ENCODE data around the gene DNALI1.
"Not testable (repeated sequence)": the region's sequence is repeated elsewhere in the genome, so short reads cannot be mapped to it uniquely, and the experiment has no call there.

The DNALI1 gene

DNA sequence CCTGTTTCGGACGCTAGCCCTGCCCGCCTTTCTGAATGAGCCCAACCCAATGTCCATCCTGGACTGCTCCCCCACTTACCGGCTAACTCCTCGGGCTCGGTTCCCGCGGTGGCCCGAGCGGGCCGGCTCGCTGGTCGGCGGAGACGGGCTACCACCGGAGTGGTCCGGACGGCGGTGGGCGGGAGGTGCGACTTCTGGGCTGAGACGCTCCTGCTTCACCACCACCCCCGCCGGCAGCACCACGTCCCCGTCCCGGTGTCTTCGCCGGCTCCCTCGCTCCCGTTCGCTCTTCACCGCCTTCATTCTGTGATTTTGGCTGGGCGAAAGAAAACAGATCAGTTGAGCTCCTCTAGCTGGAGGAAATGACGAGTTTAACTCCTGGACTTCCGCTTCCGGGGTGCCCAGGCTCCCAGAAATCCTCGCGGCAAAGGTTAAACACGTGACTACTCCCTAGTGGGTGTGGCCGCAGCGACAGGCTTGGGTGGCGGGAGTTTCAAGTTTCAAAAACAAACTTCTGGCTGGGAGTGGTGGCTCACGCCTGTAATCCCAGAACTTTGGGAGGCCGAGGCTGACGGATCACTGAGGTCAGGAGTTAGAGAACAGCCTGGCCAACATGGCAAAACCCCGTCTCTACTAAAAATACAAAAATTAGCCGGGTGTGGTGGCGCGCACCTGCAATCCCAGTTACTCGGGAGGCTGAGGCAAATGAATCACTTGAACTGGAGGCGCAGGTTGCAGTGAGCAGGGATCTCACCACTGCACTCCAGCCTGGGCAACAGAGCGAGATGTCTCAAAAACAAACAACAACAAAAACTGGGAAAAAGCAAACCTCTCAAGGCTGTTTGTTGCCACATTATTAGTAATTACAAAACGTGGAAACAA is 2.6 kb upstream of the DNALI1 start, which contains the start of gene SNIP1:
Gene SNIP1, minus strand, starts transcription at position 367 of the 882 bp plus-strand sequence. Its CDS starts 64 bp downstream, at position 303.
- DNase-seq (ENCODE audit: low read depth), result peak; percentile 90

DNA sequence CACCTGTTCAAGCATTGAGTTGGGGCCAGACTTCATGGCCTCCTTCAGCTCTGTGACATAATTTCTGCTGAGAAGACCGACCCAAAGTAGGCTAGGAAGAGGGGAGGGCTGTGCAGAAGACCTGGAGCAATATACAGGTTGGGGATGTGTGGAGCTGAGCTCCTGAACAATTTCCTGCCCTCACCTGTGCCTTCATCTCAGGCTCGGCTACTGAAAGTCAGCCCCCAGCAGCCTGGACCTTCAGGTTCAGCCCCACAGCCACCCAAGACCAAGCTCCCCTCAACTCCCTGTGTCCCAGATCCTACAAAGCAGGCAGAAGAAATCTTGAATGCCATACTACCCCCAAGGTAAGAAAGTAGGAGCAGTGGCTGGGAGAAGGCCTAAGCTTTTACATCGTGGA is 662 bp downstream of the DNALI1 start:
- DNase-seq (ENCODE audit: low read depth), result no peak

DNA sequence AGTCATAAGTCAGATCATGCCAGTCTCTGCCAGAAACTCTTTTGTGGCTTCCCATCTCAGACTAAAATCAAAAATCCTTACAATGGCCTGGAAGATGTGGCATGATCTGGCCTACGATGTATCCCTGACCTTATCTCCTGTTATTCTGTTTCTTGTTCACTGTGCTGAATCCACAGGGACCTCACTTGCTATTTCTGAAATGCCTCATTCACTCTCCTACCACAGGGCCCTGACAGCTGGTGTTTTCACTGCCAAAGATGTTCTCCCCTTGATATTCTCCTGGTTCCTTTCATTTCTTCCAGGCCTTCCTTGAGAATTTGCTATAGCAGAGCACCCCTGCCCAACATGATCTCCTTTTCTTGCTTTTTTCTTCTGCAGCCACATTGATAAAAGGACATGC is 1.7 kb downstream of the DNALI1 start:
- no peak for DNase-seq (ENCODE audit: low read depth)

DNA sequence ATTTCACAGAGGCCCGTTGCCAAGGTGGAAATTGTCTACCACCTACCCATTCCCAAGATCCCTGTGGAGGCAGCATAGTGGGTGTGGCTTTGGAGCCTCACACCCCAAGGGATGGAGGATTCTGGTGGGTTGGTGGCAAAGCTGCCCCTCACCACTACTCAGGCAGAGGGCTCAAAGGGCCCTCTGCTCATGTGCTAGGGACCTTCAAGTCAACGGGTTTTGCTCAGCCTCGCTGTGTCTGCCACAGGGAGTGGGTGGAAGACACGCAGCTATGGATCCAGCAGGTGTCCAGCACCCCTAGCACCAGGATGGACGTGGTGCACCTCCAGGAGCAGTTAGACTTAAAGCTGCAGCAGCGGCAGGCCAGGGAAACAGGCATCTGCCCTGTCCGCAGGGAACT is 2.3 kb downstream of the DNALI1 start:
- no peak for DNase-seq (ENCODE audit: low read depth)

DNA sequence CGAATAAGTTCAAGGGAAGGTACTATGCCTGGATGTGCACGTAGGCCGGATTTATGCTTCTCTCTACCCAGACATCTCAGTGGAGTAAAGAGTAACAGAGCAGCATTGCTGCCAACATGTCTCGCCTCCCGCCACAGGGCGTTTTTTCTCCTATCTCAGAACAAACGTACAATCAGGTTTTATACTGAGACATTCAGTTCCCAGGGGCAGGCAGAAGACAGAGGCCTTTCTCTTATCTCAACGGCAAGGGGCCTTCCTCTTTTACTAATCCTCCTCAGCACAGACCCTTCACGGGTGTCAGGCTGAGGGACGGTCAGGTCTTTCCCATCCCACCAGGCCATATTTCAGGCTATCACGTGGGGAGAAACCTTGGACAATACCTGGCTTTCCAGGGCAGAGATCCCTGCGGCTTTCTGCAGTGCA is 3.2 kb downstream of the DNALI1 start:
- peak; percentile 13 for DNase-seq (ENCODE audit: low read depth)

DNA sequence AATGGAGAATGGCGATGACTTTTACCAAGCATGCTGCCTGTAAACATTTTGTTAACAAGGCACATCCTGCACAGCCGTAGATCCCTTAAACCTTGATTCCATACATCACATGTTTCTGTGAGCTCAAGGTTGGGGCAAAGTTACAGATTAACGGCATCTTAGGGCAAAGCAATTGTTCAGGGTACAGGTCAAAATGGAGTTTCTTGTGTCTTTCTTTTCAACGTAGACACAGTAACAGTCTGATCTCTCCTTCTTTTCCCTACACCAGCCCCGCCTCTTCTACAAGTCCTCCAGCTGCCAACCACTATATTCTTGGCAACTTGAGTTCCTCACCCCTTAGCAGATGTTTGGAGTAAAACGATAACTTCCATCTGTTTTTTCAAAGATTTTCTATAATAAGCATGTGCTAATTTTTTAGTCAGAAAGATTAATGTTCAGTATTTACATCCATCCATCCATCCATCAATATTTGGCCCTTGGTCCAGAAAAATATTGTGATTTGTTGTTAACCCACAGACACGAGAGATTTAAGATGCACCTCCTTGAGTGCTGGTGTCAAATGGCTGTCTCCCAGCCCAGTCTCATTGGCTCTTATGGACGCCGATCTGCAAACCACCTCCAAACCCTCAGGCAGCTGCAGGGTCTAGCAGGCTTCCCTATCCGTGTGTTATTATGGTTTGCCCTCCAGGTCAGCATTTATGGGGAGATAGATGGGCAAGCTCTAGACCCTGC is 3.8 kb downstream of the DNALI1 start:
- no peak for DNase-seq (ENCODE audit: low read depth)

DNA sequence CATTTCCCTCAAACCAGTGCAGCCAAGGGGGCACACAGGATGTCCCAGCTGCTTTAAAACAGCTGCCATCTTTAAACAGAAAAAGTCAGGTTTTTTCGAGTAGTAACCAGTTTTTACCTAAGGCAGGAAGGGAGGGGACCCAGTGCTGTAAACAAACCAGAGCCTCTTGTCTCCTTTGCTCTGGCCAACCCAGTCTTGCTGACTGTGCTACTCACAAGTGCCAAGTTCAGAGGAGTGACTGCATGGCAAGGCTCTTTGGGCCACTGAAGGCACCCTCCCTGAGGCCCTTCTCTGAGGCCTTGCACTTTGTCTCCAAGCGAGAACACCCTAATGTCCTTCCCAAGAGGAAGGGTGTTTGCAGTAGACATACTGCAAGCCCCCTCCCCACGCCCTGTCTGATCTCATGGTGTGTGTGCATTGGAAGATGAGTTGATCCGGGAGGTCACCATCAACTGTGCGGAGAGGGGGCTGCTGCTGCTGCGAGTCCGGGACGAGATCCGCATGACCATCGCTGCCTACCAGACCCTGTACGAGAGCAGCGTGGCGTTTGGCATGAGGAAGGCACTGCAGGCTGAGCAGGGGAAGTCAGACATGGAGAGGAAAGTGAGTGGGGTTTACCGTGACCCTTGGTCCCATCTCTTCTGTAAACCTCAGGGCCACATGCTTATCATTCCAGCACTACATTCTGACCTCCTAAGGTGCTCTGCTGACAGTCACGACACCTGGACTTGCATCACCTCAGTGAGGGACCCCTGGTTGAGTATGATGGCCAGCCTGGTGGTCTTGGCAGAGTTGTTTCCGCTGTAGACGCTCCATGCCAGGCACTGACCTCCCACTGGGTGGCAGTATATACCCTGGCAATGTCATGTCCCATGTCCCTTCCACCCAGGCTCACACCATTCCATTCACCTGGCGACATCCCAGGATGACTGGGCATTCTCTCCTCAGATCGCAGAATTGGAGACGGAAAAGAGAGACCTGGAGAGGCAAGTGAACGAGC is 4.7 kb downstream of the DNALI1 start:
- DNase-seq (ENCODE audit: low read depth), result peak; percentile 53

DNA sequence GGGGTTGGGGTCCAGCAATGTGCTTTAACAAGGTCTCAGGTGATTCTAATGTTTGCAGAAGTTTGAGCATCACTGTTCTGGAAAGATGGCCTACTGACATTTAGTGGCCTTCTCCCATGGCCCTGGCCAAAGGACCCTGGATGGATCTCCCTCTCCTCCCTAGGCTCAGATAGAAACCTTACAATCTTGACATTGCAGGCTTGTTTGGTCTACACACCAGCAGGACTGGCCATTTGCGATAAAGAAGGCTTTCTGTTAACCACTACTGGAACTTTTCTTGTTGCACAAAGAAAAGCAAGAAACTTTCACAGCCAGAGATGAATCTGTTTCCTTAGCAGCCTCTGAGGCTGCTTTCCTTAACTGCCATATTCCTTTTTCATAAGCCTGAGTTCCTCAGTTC is 6.2 kb downstream of the DNALI1 start:
- DNase-seq (ENCODE audit: low read depth), result no peak

DNA sequence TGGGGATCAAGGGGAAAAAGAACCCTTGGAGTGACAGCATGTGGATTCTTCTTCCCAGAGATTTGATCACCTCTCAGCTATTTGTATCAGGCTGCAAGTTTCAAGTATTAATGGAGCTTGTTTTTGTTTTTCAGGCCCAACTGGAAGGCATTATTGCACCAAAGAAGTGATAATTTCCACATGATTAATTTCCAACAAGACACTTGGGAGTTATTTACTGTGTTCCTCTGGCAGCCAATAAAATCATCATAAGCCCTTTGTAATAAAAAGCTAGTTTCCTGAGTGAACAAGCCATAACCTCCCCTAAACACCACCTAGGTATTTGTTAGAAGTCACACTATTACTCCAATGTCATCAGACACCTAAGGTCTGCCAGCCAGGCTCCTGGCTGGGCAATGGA is 8.2 kb downstream of the DNALI1 start:
- DNase-seq (ENCODE audit: low read depth), result no peak

DNA sequence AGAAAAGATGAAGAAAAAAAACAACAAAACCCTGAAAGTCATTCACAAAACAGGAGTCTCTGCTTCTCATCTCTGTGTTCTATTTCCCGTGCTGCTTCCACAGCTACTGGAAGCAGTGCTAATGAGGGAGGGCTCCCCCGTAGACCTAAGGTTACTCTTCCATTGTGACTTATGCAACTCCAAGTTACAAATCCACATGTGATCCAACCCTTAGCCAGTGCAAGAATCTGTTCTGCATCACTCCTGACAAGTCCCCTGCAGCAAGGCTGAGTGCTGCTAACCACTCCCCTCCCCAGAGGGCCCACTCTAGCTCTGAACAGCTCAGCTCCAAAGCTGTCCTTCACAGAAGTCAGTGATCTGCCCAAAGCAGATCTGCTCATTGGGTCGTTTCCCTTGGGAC is 10.3 kb downstream of the DNALI1 start:
- DNase-seq (ENCODE audit: low read depth), result peak; percentile 97

DNA sequence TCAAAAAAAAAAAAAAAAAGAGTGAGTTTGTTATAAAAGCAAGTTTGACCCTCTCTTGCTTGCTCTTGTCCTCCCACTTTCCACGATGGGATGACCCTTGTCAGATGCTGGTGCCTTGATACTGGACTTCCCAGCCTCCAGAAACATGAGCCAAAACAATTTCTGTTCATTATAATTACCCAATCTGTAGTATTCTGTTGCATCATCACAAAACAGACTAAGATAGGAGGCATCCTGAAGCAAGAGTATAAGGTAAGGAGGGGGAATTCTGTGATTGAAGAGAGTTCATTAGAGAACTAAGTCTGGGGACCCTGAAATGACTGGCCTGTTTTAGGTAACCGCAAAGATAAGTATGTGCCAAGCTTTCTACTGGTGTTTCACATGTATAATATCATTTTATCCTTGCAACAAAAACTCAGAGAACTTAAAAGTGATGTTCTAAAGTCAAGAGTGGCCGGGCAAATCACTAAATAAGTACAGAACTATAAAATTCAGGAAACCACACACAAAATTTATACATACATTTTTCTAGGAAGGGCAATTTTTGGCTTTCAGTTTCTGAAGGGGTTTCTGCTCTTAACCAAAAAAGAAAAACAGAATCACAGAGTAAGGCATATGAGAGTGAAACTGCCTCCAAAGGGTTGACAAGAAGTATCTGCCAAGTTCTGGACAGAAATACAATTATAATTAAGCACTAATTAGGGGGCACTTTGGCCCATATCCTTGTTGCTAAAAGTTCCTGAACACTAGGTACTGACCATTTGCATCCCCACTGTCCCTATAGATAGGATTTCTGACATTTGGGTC is 14.0 kb downstream of the DNALI1 start:
- peak; percentile 47 for DNase-seq (ENCODE audit: low read depth)

DNA sequence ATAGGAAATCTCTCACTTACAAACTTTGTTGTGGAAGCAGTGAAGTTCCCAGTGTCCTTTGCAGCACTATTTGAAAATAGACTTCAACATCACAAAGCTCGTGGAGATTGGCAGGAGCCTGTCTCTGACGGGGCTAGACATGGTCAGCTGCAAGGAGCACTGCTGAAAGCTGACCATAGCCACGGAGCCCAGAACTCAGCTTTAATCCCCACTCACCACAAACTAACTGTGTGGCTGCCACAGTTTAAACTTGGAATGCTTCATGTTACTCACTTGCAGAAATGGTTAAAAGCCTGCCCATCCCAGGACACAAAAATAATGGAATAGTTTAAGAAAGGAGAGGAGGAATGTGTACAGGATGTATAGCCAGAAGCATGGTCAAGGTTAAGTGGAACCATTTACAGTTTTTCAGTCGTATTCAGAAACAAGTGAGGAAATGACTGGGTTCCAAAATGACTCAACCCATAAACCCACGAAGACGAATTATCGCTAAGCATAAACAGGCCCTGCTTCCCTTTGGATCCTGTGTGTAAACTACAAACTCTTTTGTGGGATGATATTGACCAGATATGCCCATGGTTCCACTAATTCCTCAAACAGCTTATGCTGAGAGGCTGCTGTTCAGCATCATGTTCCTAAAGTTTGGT is 18.2 kb downstream of the DNALI1 start:
- peak; percentile 96 for DNase-seq (ENCODE audit: low read depth)

DNA sequence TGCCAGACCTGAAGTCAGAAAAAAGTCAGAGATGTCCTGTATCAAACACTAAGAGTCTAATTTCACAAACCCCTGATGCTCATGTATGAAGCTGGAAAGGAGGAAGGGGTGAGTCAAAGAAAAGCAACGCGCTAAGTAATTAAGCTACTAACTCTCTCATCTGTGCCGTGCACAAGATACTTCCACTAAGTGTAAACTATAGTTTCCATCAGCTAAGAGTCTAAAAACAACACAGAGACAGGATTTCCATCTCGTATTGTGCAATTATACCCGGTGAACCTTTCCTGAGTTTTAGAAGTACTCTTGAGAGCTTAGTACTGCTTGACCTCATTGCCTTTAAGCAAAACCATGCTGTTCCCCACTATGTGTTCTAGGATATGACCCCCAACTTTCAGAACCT is 19.0 kb downstream of the DNALI1 start:
- DNase-seq (ENCODE audit: low read depth), result peak; percentile 85

DNA sequence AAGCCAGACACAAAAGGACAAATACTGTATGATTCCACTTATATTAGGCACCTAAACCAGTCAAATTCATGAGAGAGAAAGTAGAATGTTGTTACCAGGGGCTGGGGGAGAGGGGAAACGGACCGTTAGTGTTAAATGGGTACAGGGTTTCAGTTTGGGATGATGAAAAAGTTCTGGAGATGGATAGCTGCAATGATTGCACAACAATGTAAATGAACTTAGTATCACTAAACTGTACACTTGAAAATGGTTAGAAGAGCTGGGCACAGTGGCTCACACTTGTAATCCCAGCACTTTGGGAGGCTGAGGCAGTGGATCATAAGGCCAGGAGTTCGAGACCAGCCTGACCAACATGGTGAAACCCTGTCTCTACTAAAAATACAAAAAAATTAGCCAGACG is 27.8 kb downstream of the DNALI1 start:
- not testable (repeated sequence) for DNase-seq (ENCODE audit: low read depth)

DNA sequence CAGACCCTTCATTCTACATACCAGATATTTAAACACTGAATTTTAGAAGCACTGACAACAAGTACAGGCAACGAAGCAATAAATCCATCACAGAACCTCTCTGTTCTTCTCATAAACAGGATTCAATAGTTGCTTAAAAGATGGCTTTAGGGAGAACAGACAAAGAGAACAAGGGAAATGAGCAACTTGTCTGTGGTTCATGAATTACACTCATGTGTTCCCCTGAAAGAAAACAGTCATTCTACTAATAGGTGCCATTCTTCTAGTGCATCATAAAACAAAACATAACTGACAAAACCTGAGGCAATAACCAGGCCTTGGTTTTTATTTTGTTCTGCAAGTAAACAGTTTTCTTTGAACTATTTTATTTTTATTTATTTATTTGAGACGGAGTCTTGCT is 32.2 kb downstream of the DNALI1 start:
- DNase-seq (ENCODE audit: low read depth), result no peak

DNA sequence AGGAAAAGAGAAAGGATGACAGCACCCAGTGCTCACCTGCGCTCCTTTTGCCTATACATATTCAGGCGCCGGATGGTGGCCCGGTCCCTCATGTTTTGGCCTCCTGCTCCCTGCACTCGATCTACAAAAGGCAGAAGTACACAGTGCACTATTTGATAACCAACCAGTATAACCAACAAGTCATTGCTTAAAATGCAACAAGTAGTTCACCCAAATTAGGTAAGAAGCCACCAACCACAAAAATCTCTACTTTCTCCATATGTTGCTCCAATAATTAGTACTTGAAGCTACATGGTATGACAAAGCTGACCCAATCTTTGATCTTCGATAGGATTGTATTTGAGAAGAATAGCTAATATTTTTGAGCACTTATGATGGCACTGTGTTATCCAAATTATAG is 37.0 kb downstream of the DNALI1 start:
- DNase-seq (ENCODE audit: low read depth), result no peak

DNA sequence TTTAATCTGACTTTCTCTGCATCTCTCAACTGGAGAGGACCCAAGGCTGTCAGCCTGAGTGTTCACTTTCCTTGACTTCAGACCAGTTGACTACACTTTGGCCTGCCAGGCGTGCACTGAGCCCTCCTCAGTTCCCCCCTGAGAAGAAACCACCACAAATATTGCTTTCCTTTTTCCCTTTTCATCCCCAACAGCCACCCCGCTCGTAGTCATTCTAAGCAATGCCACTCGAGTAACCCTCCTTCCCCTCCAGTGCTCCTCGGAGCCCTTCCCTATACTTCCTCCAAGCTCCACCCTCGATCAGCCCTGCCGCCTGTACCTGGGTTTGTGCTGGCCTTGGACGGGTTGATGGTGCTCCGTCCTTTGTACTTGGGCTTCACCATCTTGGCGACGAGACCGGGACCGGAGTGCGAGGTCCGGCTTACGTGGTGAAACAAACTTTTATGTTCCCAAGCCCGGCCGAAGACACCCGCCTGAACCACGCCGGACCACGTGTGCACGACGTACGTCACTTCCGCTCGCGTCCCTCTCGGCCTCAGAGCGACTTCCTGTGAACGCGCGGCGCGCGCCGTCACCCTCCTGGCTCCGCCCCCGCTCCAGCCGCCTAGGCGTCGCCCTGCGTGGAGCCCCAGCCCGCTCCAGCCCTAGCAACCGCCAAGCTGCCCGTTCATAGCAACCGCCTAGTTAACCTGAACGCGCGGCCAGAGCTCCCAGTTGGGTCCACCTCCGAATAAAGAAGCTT is 38.9 kb downstream of the DNALI1 start, which contains the start of gene GNL2:
Gene GNL2, minus strand, starts transcription at position 498 of the 742 bp plus-strand sequence. Its CDS starts 115 bp downstream, at position 383.
- peak; percentile 93 for DNase-seq (ENCODE audit: low read depth)

DNA sequence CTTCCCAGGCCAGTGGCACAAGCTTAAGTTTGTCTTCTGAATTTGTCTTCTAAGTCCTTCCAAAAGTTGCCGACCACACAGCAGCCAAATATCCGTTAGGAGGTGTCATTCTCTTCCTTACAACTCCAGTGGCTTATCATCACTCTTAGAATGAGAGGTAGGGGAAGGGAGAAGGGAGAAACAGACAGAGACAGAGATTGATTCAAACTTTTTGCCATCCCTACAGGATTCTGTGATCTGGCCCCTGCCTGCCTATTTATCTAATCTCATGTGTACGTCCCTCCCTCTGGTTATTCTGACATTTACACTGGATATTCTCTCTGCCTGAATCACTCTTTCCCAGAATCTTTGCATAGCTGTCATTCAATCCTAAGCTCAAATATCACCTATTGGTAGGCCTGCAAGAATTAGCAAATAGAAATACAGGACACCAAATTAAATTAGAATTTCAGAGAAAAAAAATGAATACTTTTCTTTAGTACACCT is 39.5 kb downstream of the DNALI1 start:
- DNase-seq (ENCODE audit: low read depth), result peak; percentile 26

DNA sequence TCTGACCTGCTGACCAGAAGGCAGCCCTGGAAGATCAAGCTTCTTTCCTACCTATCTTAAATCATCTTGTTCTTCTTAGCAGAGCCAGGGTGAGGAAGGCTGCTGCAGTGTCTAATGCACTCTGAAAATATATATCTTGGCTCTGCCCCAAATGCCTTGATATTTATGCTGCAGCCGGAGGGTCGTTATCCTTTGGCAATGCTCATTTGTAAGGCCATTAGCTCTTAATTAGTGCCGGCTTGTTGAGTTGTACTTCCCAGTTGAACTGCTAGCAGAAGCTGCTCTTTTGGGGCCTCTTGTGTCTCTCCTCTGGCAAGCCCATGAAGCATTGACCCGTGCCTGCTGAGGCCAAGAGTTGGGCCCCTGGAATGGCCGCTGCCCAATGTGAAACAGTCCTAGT is 43.2 kb downstream of the DNALI1 start:
- DNase-seq (ENCODE audit: low read depth), result no peak

DNA sequence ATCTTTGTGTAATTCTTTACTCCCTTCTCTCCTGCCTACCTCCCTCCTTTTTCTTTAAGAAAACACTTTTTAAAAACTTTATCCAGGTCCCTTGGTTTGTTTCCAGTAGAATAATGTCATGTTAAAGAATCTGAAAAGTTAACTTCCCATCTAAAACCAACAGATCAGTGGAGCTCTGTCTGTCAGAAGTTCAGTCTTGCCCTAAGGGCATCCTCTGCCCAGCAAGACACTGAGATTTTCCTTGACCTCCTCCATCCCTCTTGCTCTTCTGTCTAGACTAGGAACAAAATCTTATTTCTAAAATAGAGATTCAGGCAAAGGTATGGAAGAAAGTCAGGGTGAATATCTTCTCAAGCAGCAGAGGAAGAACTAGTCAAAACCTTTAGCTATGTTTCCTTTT is 44.7 kb downstream of the DNALI1 start:
- no peak for DNase-seq (ENCODE audit: low read depth)
